Fibroblast of pulmonary artery (primary cell): ENCODE measurements around the gene TOM1L2.
A peak's percentile ranks its signal among the peaks of the same experiment; 100 is the strongest.

ENCODE experiments used
- DNase-seq: peaks from one replicate; pipeline ENCODE4 v3.0.0-alpha.2; 2010; ENCODE audit warnings: low read depth
- H3K4me3 ChIP-seq: replicated peaks from 2 replicates; pipeline ENCODE4 v1.5.1; 2011; ENCODE audit warnings: low read depth, mild to moderate bottlenecking, control low read depth, low read length, moderate library complexity
- TF ChIP-seq, protein P1 (sequence below): IDR thresholded peaks from 2 replicates; pipeline ENCODE4 v1.5.1; 2011; ENCODE audit warnings: mild to moderate bottlenecking, control low read depth, low read length, inconsistent platforms; ENCODE audit errors: missing control alignments

Gene TOM1L2

DNA sequence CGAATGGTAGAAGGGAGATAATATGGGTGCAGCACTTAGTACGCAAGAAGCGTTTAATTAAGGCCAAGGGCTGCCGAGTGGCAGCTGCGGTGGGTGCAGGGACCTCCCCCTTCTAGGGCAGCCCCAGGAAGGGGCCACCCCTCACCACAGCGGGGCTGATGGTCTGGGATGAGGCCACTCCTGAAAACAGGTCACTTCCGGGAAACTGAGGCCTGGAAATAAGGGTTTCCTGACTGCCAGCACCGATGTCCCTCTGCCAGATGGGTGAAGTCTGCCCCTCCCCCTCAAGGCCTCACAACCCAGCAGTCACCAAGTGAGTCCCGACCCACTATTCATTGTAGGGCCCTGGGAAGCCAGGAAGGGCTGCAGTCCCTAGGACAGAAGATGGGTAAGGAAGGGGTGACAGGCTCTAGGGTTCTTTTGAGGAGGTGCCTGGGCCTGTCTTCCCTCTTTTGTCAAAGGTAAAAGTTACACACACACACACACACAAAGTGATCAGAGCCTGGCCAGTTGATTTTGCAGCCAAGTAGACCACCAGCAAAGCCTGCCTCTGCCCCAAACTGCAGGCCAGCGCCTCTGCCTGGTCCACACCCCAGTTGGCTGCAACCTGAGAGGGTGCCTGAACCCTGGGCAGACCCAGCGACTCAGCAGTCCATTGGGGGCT is 147.9 kb downstream of the TOM1L2 start:
- peak overlapping the region; percentile 25 for H3K4me3 ChIP-seq
- DNase-seq, result no peak
- TF ChIP-seq, protein P1, sequence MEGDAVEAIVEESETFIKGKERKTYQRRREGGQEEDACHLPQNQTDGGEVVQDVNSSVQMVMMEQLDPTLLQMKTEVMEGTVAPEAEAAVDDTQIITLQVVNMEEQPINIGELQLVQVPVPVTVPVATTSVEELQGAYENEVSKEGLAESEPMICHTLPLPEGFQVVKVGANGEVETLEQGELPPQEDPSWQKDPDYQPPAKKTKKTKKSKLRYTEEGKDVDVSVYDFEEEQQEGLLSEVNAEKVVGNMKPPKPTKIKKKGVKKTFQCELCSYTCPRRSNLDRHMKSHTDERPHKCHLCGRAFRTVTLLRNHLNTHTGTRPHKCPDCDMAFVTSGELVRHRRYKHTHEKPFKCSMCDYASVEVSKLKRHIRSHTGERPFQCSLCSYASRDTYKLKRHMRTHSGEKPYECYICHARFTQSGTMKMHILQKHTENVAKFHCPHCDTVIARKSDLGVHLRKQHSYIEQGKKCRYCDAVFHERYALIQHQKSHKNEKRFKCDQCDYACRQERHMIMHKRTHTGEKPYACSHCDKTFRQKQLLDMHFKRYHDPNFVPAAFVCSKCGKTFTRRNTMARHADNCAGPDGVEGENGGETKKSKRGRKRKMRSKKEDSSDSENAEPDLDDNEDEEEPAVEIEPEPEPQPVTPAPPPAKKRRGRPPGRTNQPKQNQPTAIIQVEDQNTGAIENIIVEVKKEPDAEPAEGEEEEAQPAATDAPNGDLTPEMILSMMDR, result no peak

DNA sequence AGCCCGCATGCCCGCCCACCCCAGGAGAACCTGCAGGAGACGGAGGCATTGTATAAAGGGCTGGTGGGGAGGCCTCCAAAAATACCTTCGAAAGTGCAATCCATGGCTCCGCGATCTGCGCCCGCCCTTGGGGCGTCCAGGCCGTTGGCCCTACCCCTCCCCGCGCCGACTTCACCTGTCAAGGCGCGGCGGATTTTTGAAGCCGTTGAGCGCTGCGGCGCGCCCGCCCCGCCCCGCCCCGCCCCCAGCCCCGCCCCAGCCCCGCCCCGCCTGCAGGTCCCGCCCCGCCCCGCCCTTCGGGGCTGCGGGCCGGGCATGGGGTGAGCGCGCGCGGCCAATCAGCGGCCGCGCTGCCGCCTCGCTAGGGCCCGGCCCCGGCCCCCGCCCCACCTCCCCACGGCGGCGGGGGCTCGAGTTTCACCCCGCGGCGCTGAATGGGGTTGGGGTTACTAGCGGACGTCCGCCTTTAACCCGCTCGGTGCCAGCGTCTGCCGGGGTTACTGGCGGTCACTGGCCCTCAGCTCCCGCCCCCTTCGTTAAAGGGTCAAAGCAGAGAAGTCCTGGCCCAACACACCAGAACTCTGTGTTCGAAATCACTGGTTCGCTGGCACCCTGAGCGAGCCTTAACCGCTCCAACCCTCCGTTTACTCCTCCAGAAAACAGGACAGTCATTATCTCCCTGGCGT is 148.6 kb downstream of the TOM1L2 start:
- peak; percentile 73 for DNase-seq
- TF ChIP-seq, protein P1, result no peak
- peak overlapping the region; percentile 53 for H3K4me3 ChIP-seq

DNA sequence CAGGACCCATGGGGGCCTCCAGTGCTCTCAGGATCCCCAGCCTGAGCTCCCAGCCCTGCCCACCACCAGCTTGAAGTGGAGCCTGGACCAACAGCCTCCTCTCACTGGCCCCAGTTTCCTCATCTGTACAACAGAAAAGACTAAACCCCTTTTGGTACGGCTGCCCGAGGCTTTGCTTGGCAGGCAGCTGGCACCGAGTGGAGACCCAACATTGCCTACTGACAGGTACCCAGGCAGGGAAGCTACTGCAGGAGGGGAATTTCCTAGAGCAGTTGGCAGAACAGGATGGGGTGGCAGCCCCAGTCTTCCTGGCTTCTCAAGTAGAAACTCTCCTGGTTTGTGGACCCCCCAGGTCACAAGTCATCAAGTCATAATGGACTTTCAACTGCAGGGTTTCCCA is 149.6 kb downstream of the TOM1L2 start:
- no peak for DNase-seq
- peak overlapping the region; percentile 53 for H3K4me3 ChIP-seq
- TF ChIP-seq, protein P1, result no peak

DNA sequence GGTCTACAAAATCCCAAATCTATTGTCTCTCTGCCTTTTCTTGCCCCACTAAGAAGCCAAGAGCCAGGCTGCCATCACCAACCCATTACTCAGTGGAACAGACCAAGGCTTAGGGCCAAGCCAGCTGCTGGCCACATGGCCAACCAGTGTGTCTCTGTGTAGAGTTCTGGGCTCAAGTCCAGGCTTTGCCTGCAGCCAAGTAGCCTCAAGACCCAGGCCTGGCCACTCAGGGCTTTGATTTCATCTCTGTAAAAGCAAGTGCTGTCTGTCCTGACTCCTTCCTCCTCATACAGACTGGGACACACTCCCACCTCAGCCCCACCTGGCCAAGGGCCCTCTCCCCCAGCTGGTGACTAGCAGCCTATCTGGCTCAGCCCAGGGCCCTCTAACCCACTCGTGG is 150.0 kb downstream of the TOM1L2 start:
- H3K4me3 ChIP-seq, result peak overlapping the region; percentile 53
- TF ChIP-seq, protein P1, result no peak
- DNase-seq, result peak; percentile 90

DNA sequence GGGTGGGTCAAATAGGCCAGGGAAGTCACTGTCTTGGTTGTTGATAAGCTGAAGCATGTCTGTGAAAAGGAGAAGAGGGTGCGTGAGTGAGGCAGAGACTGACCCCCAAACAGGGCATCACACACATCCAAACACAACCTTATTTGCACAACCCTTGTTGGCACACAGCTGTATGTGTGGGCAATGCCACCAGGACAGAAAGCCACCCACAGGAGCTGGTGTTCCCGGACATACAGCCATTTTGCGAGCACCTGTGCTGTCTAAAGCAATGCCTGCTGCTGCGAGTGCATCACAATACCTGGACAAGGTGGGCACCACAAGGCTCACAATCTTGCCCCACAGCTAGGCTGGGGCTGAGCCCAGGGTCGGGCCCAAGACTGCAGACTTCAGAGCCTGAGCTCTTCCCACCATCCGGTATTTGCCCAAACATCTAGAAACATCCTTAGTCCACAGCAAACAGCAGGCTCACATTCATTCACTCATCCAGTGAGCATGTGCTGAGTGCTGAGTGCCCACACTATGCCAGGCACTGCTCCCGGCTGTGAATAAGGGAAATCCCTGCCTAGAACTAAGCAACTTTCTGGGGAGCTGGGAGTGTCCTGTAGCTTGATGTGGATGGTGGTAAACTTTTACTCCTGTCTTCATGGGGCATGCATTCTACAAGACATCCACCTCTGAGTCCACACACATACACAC is 151.6 kb downstream of the TOM1L2 start:
- TF ChIP-seq, protein P1, result no peak
- no peak overlapping the region for H3K4me3 ChIP-seq
- DNase-seq, result no peak

DNA sequence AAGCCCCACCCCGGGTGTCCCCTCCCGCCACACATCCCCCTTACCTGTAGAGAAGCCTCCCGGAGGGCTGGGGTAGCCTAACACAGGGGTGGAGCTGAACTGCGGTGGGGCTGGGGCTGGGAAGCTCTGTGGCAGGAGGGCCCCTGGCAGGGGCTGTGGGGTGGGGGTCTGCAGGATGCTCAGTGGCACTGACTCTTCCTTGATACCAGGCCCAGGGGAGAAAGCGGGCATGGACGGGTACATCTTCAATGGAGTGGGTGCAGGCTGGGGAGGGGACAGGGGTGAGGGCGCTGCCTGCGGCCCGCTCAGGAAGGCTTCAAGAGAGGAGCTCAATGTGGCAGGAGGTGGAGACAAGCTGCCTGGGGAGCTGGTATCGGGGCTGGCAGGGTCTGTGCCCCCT is 152.2 kb downstream of the TOM1L2 start:
- no peak for DNase-seq
- TF ChIP-seq, protein P1, result no peak
- H3K4me3 ChIP-seq, result no peak overlapping the region
